HG02678 (cell line): ENCODE measurements around the gene ARMC8.

ENCODE experiments used
- ATAC-seq: cut with Tn5 transposase; IDR thresholded peaks from one replicate; pipeline ENCODE4 v1.9.1; 2021; ENCODE audit warnings: mild to moderate bottlenecking, moderate library complexity; ENCODE audit not compliant: unreplicated experiment

The ARMC8 gene

DNA sequence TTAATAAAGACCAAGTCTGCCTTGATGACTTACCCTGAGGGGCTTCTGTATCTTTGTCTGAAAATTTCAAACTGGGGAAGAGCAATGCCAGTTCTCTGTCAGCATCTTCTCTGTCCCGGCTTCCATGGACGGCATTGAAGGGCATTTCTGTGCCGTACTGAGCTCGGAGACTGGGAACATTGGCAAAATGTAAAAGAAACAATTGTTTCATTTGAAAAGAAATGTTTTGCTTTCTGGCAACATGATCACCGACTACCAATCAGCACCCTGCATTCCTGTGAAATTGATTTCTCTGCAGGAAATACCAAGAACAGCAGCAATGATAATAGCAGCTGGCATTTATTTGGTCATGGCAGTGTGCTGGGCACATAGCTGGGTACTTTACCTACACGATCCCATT, 116.4 kb downstream of the ARMC8 start:
- ATAC-seq, result no peak

DNA sequence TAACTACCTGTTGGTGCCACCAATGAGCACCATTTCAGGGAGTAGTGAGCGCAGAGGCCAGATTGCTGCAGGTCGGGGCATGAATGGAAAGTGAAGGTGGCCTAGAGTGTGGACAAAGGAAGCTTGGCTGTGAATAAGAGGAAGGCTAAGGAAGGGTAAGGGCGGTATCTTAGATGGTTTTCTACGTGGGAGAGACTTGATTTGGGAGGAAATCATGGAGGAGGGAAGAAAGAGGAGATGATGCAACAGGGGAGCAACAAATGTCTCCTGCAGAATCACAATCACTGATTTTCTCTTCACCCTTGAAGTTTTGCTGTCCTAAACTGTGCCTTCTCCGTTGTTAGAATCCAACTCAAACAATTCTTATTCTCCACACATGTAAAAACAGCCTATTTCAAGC, 120.8 kb downstream of the ARMC8 start:
- ATAC-seq, result no peak

GRCh38 chr3:138308783-138309182, 121.7 kb downstream of the ARMC8 start:
- no peak for ATAC-seq

DNA sequence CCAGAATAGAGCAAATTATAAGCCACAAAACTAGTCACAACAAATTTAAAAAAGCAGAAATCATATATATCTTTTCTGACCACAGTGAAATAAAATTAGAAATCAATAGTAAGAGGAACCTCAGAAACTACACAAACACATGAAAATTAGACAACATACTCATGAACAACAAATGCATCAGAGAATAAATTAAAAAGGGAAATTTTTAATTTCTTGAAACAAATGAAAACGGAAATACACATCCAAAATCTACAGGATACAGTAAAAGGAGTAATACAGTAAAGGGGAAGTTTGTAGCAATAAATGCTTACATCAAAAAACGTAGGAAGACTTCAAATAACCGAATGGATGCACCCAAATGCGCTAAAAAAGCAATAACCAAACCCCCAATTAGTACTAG, 123.4 kb downstream of the ARMC8 start:
- ATAC-seq, result no peak

DNA sequence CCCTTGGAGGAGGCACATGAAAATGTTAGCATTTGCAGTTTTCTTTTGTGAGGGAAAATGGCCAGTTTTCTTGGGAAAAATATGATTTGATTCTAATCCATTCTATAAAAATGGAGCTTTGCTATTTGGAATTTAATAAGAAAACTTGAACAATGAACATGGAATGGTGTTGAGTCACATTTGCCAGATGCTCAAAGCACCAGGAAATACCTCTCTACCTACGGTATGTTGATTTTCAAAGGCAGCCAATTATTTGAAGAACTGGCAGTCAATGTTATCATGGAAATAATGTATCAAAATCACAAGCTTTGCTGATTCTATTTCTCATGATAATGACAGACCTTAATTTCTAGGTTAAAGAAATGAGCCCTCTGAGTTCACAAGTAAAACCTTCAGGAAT, 127.7 kb downstream of the ARMC8 start:
- no peak for ATAC-seq

DNA sequence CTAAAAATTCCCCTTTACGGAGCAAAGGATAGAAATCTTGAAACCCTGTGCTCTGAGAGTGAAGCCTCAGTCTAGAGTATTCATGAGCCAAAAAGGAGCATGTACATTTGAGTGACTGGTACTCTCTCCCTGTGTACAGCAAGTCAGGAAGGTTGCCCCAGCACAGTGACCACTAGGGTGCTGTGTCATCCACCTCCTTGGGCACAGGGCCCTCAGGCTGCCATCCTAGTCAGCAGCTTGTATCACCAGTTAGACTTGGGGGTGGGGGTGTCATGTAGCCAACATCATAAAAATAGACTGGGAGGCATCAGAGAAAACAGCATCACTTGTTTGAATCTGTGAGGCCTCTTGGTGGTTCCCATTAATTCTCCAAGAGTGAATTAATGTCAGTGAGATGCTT, 130.6 kb downstream of the ARMC8 start:
- no peak for ATAC-seq

GRCh38 chr3:138323971-138324370, 136.9 kb downstream of the ARMC8 start:
- ATAC-seq, result no peak

DNA sequence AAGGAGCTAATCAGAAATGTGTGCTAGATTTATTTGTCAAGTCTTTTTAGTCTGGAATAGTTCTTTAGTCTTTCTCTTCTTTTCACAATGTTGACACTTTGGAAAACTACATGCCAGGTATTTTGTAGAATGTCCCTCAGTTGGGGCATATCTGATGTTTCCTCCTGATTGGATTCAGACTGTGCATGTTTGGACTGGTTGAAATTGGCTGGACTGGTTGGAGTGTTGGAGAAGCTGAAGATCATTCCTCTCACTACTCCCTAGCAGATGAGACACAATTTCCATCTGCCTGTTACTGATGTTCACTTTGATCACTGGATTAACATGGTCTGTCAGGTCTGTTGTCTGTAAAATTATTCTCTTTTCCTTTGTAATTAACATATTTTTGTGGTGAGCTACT, 138.9 kb downstream of the ARMC8 start:
- ATAC-seq, result no peak

DNA sequence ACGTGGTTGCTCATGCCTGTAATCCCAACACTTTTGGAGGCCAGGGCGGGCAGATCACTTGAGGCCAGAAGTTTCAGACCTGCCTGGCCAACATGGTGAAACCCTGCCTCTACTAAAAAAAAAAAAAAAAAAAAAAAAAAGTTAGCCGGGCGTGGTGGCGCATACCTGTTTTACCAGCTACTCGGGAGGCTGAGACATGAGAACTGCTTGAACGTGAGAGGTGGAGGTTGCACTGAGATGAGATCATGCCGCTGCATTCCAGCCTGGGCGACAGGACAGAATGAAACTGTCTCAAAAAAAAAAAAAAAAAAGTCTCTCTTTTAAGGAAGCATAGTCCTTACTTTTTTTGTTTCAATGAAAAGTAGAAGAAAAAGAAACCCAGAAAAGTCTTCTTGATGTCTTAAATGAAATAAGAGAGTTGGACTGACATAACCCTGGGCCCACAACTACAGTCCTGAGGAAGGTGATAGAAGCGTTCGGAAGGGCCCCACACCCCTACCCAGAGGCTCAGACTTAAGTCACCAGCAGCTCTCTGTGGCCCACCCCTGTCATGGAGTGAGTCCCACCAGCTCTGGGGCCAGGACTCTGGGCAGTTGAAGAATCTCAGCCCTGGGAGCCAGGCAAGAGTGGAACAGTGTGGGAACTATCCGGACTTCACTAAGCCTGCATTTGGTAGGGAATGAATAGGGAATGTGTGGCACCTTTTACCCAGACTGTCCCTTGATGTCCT, 139.9 kb downstream of the ARMC8 start:
- ATAC-seq, result no peak

DNA sequence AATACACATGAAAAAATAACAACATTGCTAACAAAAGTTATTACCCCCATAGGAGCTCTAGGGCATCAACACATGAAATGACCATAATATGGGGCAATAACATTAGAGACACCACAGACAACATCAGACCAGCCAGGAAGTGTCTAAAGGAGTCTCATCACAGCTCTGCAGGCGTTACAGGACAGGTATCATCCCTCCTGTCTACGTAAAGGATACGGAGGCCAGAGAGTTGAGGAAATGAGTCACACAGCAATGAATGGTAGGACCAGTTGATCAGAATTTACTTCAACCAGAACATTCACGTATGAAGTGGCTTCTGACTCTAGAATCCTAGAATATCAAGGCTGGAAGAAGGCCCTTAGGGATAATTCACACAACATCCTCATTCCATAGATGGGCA, 140.7 kb downstream of the ARMC8 start:
- no peak for ATAC-seq

- ATAC-seq, result no peak
Observed at GRCh38 chr3:138328341-138328740, 141.2 kb downstream of the ARMC8 start.

DNA sequence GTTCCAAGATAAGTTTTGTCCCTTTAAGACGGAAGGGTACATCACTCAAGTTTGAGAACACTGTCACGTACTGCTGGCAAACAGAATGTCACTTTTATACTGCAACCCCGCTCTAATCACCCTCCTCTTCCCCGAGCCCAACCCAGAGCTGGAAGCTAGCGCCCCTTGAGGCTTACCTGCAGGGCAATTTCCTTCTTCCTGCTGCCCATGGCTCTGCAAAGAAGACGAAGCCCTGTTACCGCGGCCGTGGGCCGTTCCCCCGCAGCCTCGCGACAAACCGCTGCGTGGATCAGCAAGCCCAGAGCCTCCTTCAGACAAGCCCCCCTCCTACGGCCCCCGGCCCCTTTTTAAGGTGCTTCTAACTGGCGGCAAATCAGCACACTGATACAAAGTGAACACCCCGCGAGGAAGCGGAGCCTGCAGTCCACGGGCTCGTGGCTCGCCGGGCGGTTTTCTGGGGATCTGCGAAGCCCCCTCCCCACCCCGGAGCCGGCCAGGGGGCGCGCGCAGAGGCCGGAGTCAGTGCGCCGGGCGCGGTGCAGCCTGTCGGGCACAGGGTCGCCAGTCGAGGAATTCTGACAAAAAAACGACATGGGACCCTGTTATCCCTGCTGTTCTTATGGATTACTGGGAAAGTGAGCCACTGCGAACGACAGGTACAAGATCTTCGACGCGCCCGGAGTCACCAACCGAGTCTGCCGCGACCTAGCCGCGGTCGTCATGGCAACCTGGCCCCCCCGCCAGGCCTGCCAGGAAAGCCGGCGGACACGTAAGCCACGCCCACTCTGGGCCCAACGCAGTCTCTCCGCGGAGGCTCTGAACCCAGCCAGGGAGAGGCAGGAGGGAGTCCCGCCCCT, 142.3 kb downstream of the ARMC8 start, which contains the start of gene NME9:
NME9 (minus strand) TSS at position 725 of the 857 bp plus-strand sequence; CDS start at position 209, 516 bp downstream.
- peak; percentile 77 for ATAC-seq

DNA sequence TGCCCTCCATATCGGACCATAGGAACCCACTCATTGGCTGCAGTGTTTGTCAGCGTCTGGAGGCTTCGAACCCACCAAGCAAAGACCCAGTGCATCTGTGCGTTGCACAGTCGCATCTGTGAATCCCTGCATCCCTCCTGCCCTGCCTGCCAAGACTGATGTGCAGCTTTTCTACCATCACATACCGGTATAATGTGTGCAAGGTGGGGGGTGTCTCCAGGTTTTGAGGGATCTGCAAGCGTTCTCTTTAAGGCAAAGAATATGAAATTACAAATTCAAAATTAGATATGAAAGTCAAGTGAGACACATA, 142.8 kb downstream of the ARMC8 start:
- ATAC-seq, result no peak

- ATAC-seq, result no peak
Observed at GRCh38 chr3:138331143-138331894, 144.2 kb downstream of the ARMC8 start.

DNA sequence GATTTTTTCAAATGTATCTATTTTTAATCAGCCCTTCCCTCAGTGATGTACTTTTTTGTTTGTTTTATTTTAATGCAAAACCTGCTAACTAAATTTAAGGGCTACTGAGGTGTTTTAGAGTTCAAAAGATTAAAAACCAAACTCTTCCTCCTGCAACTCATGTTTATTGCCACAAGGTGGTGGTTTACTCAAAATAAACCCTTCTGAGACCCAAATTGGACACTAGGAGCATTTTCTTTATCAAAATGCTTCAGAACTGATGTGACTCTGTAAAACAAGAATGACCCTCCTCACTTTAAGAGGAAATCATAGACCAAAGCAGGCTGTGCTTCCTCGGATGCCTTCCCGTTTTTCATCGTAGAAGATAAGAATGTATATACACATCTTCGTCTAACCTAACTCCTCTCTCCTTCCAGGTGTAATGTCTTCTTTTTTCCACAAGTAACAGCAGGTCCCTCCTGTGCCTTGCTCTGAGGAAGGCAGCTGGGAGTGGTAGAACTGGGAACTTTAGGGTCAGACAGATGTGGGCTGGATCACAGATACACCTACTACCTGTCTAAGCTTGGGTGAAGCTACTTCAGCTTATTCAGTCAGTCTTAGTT, 145.5 kb downstream of the ARMC8 start:
- ATAC-seq, result no peak

- ATAC-seq, result no peak
Observed at GRCh38 chr3:138334608-138335007, 147.5 kb downstream of the ARMC8 start.

- ATAC-seq, result no peak
Observed at GRCh38 chr3:138336454-138336999, 149.4 kb downstream of the ARMC8 start.

- no peak for ATAC-seq
Observed at GRCh38 chr3:138338244-138338643, 151.1 kb downstream of the ARMC8 start.

DNA sequence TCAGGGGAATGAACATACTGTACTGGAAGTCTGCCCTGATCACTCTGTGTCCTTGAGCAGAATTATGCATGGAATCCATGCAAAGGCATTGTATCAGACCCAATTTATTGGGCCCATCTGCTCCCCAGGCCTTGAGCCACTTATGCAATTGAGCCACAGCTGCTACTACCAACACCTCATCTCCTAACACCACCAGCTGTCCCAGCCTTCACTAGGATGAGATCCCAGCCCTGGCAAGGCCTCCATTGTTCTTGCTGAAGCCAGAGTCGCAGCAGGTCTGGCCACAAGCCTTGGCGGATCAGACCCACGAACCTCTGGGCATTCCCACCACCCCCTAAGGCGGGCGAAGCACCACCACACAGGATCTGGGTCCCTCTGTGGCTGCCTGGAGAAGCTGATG, 151.7 kb downstream of the ARMC8 start:
- no peak for ATAC-seq

- no peak for ATAC-seq
Observed at GRCh38 chr3:138340511-138340910, 153.4 kb downstream of the ARMC8 start.

DNA sequence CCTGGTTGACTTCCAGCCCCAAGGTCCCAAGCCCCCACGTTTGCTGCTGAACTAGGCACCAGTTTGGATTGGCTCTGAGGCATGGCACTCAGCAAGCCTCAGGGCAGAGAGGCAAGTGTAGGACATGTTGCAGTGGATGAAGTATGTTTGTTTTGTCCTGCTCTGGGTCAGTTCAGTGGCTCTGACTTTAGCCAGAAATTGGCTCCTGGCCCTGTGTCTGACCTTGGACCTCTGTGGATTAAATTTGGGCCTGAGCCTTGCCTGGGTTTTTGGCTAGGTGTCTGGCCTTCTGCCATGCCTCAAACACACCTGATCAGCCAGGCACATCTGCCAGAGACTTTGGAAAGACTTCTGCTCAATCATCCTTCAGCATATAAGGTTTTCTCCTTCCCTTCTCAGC, 157.7 kb downstream of the ARMC8 start:
- no peak for ATAC-seq
